NCI-H187 (cell line): ENCODE data around the gene TENT4A.
"Not testable (repeated sequence)": the region's sequence is repeated elsewhere in the genome, so short reads cannot be mapped to it uniquely, and the experiment has no call there.

ENCODE experiments used
- DNase-seq, 2 experiments: peaks; one replicate each; lab custom pipeline; 2025; lab: John Stamatoyannopoulos, UW

The TENT4A gene

GRCh38 chr5:6770826-6771607 is 57.8 kb downstream of the TENT4A start:
- no peak for DNase-seq

GRCh38 chr5:6772886-6773285 is 59.7 kb downstream of the TENT4A start:
- peak in 1 of 2 experiments; percentile 20 for DNase-seq

DNA sequence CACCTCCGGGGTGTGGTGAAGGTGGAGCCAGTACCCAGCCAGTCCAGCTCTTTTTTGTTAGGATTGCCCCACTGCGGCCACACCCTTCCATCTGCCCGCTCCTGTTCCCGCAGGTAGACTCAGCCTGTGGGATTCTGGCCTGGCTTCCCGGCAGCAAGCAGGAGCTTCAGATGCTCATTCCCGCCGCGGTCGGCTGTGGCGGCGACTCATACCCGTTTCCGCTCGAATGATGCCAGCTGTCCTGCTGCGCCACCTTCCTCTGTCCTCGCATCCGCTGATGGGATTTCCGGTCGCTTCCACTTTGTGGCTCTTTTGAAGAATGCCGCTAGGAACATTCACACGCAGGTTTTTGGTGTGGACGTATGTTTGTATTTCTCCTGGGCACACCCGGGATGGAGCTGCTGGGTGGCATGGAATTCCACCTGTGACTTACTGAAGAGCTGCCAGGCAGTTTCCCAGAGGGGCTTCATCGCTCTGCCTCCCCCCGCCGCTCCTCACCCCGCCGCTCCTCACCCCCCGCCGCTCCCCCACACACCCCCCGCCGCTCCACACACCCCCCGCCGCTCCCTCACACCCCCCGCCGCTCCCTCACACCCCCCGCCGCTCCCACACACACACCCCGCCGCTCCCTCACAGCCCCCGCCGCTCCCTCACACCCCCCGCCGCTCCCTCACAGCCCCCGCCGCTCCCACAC is 60.3 kb downstream of the TENT4A start:
- peak; percentile 18 to 35 for DNase-seq

DNA sequence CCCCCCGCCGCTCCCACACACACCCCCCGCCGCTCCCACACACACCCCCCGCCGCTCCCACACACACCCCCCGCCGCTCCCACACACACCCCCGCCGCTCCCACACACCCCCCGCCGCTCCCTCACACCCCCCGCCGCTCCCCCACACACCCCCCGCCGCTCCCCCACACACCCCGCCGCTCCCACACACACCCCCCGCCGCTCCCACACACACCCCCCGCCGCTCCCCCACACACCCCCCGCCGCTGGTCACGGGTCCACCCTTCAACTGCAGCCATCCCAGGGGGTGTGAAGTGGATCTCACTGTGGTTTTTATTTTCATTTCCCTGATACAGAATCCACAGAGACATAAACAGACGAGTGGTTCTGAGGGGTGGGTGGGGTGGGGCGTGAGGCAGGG is 61.0 kb downstream of the TENT4A start:
- DNase-seq: not testable (repeated sequence)

DNA sequence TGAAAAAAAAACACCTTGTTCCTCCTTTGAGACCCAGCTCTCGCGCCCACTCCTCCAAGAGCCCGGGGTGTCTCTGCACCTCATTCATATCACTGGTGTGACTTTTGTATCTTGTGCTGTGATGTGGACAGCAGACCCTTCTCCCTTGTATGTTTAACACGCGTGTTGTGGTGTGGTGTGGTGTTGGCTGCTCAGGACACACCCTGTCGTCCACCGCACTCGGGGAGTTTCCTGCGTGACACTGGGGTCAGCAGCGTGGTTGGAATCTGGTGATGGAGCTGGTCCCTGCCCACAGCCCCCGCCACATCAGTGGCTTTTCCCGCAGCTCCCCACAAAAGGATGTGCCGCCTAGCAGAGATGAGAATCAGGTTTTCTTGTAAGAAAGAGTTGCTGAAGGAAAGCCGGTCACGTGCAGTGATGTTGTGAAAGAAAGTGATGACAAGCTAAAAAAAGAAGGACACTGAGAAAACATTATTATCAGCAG is 61.5 kb downstream of the TENT4A start:
- no peak for DNase-seq

DNA sequence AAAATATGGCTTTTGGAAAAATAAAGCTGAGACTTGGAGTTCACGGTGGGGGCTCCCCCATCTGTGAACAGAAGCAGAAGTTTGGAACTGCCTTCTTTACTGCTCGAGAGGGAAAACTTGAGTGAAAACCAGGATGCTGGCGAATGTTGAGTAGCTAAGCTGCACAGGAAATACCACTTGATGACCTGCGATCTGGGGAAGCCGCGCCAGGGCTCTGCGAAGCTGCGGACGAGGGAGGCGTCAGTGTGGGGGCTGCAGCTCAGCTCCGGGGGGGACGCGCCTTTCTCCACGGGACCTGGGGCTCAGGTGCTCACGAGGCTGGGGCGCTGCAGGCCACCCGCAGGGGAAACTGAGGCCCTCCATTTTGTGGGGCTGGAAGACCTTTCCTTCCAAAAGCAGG is 62.3 kb downstream of the TENT4A start:
- no peak for DNase-seq

DNA sequence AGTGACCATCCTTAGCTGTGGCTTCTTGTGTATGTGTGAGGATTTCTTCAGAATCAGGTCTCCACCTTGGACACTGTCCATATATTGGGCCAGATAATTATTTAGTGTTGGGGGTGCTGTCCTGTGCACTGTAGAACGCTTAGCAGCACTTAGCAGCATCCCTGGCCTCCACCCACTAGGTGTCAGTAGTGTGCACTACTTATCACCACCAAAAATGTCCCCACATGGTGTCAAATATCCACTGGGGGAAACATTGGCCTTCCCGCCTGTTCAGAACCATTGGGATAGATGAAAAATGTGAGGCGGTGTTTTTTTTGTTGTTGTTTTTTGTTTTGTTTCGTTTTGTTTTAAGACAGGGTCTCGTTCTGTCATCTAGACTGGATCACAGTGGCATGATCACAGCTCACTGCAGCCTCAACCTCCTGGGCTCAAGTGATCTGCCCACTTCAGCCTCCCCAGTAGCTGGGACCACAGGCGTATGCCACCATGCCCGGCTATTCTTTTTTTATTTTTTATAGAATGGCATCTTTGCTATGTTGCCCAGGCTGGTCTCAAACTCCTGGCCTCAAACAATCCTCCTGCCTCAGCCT is 67.7 kb downstream of the TENT4A start:
- DNase-seq: no peak

GRCh38 chr5:6781716-6782115 is 68.5 kb downstream of the TENT4A start:
- no peak for DNase-seq

DNA sequence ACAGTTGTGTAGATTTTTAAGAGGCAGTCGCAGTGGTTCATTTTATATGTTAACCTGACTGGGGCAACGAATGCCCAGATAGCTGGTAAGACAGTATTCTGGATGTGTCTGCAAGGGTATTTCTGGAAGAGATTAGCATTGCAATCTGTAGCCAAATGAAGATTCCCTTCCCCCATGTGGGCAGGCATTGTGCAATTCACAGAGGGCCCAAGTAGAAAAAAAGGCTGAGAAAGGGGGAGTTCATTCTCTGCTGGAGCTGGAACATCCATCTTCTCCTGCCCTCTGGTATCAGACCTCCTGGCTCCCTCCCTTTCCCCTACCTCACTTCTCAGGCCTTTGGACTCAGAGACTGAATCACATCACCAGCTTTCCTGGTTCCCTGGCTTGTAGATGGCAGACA is 70.6 kb downstream of the TENT4A start:
- DNase-seq: no peak

- DNase-seq: no peak
These were observed 71.2 kb downstream of the TENT4A start for GRCh38 chr5:6784481-6784880.

DNA sequence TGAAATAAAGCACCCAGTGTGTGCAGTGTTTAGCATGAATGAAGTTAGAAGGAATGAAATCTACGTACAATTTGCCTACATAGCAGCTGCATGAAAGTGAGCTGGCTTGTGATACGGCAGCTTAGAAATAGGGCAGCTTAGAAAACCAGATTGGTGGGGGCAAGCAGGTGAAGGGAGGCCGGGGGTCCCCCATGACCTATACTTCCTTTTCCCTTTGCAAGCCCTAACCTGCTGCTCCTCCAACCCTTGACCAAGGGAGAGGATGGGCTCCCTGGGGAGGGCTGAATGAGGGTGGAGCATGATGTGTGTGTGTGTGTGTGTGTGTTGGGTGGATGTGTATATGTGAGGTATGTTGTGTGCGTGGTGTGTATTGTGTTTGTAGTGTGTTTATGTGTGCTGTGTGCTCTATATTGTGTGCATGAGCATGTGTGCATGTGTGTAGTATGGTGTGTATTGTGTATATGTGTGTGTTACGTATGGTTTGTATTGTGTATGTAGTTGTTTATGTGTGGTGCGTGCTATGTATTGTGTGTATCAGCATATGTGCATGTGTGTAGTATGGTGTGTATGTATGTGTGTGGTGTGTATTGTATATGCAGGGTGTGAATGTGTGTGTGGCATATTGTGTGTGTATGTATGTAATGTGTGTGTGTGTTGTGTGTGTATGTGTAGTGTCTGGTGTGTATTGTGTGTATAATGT is 72.1 kb downstream of the TENT4A start:
- DNase-seq: no peak

DNA sequence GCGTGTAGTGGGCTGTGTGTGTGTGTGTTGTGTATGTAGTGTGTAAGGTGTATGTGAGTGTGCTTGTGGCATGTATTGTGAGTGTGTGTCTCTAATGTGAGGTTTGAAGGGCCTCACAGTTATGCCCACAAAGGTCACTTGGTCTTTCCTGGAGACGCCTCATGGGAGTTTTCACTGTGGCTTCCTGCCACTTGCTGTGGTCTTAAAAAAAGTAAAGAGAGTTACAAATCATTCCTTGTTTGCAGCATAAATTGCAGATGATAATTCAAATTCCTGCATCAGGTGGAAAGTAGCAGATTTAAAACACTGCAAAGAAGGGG is 72.6 kb downstream of the TENT4A start:
- DNase-seq: no peak

GRCh38 chr5:6786786-6787495 is 73.7 kb downstream of the TENT4A start:
- DNase-seq: no peak

- no peak for DNase-seq
These were observed 74.7 kb downstream of the TENT4A start for GRCh38 chr5:6787941-6788340.

DNA sequence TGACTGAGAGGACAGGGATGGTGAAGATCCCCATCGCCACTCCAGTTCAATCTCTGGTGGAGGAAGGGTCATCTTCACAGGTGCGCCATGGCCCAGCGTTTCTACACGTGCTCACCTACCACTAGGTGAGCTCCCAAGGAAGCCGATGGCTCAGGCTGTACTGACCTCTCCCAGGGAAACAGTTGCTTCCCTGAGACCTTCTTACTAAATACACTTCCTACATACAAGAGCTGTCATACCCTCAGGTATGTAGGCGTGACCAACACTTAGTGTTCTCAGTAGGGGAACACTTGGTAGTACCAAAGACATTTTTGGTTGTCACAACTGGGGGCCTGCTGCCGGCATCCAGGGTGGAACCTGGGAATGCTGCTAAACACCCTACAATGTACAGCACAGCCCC is 75.2 kb downstream of the TENT4A start:
- no peak for DNase-seq

- DNase-seq: no peak
These were observed 75.9 kb downstream of the TENT4A start for GRCh38 chr5:6788956-6789649.

GRCh38 chr5:6790346-6790865 is 77.2 kb downstream of the TENT4A start:
- no peak for DNase-seq

- peak in 1 of 2 experiments; percentile 20 for DNase-seq
These were observed 77.8 kb downstream of the TENT4A start for GRCh38 chr5:6791031-6791430.

DNA sequence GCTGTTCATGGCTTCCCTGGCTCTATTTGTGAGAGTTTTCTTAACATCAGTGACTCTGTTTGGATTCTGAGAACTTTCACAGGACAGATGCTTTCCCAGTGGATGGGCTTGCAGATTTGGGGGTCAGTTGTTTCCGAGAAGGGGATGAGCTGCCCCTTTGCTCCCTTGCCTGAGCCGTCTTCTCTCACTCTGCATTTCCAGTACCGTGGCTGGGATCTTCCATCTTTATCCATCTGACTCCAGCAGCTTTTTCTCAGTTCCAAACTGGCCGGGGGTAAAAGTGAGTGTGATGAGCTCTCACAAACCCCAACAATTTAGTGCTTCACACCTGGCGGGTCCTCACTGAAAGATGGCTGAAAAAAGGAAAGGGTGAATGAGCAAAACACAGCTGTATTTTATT is 79.1 kb downstream of the TENT4A start:
- DNase-seq: no peak

GRCh38 chr5:6792911-6793471 is 79.8 kb downstream of the TENT4A start:
- peak; percentile 21 to 50 for DNase-seq

DNA sequence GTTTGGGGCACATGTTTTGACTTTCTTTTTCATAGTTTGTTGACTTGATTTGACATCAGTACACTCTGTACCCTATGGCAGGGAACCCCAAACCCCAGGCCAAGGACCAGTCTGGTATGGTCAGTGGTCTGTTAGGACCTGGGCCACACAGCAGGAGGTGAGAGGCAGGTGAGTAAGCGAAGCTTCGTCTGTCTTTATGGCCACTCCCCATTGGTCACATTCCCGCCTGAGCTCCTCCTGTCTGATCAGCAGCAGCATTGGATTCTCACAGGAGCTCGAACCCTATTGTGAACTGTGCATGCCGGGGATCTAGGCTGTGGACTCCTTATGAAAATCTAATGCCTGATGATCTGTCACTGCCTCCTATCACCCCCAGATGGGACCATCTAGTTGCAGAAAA is 88.0 kb downstream of the TENT4A start:
- no peak for DNase-seq
